ENCODE data around the gene ZBTB45.
"Not testable (repeated sequence)": the region's sequence is repeated elsewhere in the genome, so short reads cannot be mapped to it uniquely, and the experiment has no call there.

Gene ZBTB45

DNA sequence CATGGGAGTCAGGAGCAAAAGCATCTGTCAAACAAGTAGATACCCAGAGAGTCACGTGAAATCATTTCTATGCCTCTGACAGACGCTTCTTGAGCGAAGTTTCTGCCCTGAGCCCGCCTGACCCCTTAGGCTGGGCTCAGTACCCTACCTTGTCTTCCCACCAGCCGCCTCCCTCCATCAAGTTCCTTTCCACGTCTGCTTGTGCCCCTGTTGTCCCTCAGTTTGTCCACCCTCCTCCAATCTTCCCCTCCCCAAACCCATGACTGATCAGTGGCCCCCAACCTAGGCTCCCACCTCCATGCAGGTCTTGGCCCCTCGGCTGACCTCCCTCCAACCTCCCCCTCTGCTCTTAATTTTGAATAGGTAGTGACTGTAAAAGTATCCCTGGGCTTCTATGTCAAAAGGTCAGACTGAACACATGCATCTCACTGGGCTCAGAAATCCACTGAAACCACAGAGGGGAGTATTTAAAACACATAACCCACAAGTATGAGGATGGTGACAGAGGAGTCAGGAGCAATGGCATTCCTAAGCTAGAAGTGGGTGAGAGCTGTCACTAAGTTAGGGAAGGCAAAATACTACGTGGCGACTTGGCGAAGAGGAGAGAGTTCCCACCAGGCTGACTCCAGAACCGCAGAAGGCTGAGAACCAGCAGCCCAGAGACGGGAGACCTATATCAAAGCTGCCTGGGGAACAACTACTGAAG is 45.2 kb downstream of the ZBTB45 start:
- no peak for DNase-seq

DNA sequence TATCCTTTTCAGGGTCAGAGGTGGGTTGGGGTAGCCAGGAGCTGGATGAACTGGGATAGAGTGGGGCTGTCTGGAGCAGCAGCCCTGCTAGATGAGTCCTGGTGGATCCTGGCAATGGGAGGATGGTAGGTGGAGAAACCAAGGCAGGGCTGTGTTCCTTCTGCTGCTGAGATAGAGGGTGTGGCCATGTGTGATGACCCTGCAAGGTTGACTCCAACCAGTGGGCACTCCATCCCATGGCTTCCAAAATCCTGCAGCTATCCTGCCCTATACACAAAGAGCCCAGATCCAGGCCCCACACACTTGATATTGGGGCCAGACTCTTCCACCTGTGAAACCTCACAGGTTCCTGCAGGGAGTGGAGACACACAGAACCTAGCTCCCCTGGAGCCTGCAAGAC is 45.8 kb downstream of the ZBTB45 start:
- no peak for DNase-seq

DNA sequence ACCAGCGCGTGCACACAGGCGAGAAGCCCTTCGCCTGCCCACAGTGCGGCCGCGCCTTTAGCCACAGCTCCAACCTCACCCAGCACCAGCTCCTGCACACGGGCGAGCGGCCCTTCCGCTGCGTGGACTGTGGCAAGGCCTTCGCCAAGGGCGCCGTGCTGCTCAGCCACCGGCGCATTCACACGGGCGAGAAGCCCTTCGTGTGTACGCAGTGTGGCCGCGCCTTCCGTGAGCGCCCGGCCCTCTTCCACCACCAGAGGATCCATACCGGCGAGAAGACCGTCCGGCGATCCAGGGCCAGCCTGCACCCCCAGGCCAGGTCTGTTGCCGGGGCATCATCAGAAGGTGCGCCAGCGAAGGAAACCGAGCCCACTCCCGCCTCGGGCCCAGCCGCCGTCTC is 47.9 kb downstream of the ZBTB45 start:
- DNase-seq = no peak

DNA sequence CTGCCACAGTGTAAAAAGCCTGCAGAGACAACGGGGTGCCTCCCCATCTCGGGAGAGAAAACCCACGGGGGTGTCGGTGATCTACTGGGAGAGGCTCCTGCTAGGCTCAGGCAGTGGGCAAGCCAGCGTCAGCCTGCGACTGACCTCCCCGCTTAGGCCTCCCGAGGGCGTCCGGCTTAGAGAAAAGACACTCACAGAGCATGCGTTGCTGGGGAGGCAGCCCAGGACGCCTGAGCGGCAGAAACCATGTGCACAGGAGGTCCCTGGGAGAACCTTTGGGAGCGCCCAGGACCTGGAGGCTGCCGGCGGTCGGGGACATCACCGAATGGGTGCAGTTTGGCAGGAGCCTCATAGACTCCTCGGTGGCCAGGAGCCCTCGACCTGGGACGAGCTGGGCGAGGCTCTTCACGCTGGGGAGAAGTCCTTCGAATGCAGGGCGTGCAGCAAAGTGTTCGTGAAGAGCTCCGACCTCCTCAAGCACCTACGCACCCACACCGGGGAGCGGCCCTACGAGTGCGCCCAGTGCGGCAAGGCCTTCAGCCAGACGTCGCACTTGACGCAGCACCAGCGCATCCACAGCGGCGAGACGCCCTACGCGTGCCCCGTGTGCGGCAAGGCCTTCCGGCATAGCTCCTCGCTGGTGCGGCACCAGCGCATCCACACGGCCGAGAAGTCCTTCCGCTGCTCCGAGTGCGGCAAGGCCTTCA is 48.6 kb downstream of the ZBTB45 start:
- not testable (repeated sequence) for DNase-seq

DNA sequence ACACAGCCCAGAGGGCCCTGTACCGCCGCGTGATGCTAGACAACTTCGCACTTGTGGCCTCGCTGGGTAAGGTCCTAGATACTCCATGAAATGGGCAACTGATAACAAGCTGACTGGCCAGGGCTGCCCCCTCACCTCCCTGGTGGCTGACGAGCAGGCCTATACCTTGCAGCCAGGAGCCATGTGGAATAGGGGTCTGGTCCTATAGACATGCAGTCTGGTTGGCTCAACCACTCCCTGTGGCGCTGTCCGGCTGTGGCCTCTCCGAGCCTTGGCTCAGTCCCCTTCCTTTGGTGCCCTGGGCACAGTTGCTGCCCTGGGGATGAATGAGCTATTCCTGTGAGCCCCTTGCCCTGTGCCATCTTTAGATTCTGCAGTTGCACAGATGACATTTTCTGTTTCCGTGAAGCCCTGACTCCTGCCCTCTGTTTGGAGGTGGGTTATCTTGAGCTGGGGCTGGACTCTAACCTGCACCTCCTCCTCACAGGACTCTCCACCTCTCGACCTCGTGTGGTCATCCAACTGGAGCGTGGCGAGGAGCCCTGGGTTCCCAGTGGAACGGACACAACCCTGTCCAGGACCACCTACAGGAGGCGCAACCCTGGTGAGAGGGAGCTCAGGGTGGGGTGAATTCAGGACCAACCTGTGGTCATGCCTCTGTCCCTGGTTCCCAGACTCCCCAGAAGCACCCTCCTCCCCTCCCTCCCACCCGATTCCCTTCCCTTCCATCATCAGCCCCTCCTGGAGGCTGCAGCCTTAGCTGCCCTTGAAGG is 50.2 kb downstream of the ZBTB45 start:
- DNase-seq = no peak

DNA sequence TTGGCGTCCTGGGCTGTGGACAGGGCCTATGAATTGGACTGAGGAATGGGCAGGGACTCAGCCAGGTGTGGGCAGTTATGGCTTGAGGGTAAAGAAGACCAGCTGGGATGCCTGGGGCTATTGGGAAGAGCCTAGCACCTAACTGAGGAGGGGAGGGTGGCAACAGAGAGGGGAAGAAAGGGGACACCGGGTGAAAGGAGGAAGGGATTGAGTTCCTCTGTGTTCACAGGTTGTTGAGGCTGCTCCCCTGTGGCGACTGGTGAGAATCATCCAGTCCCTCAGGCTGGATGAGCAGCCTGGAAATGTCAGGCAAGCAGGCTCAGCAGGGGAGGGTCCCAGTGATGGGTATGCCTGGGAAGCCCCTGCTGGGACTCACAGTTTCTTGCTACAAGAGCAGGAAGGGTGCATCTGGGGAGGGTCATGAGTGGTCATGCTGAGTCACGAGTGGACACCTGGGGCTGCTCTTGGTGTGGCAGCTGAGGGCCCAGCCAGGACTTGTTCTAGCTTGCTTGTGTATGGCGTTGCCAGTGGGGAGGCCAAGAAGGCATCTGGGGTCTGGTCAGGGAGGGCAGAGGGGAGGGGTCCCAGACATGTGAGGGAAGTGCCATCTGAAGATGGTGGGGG is 51.3 kb downstream of the ZBTB45 start:
- no peak for DNase-seq

DNA sequence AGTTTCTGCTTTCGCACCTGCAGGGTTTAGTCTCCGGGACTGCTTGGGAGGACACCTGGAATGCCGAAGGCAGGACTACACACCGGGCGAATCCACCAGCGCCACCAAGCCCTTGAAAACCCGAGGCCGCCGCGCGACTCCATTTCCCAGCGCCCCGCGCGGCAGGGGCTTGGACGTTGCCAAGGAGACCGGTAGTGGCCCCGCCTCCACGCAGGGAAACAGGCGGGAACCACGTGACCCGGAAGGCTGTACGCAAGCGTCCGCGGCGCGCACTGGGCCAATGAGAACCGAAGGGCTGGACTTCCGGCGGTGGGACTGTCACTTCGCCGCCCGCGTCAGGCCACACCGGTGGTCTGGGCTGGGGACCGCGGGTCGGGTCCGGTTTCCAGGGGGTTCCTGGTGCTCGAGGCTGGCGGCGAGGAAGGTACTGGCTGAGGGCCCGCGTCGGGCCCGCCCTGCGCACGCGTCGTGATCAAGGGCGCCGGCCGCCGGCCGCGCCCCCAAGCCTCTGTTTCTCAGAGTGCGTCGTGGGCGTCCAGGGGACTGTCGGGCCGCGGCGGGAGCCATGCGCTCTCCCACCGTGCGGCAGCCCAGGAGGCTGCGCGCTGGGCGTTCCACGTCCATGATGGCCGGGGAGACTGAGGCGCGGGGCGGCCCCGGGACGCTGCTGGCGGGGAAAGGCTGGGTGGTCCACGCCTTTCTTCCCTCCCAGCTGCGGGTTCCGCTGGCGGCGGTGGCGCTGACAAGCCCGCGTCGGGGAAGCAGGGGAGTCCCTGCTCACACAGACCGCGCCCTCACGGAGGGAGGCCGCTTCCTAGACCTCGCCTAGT is 52.6 kb downstream of the ZBTB45 start, which contains the start of gene ZNF324:
Gene ZNF324, plus strand, starts transcription at position 321 of the 830 bp plus-strand sequence. CDS start 2,106 bp downstream, outside the sequence.
- DNase-seq = peak; percentile 94

DNA sequence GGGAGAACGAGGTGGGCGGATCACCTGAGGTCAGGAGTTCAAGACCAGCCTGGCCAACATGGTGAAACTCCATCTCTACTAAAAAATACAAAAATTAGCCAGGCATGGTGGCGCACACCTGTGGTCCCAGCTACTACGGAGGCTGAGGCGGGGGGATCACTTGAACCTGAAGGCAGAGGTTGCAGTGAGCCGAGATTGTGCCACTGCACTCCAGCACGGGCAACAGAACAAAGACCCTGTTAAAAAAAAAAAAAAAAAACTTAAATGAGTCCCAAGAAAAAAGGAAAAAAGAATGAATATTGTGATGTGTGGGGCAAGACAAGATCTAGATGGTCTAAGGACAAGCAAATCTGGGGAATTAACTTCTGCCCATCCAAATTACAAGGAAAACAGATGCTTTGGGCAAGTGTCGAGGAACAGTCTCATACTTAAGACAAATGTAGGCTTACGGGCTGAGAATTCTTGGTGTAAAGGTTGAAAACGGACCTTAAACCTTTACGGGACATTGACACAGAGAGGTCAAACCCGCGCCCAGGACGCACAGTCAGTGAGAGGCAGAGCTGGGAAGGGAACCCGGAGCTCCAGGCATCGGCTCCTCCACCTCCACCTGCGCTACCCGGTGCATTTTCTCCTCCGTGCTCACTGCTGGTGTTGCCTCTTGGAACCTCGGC is 53.4 kb downstream of the ZBTB45 start:
- DNase-seq = no peak

Data from central memory CD4-positive, alpha-beta T cell (primary cell).